PC-3 (cell line): Measurements from ENCODE around the gene BOLA3.

Experiments
- EZH2 ChIP-seq: fragments of 300-600 bp; sonication (generic); IDR thresholded peaks from one replicate; pipeline ENCODE4 v1.6.1; 2017; ENCODE audit warnings: antibody characterized with exemption, mild to moderate bottlenecking, low read length; ENCODE audit not compliant: unreplicated experiment
- TF ChIP-seq, protein P1 (sequence below): fragments of 300-600 bp; sonication (generic); conservative IDR thresholded peaks from 2 replicates; pipeline ENCODE4 v1.5.1; 2017; ENCODE audit warnings: antibody characterized with exemption, low read depth, mild to moderate bottlenecking, low read length

DNA sequence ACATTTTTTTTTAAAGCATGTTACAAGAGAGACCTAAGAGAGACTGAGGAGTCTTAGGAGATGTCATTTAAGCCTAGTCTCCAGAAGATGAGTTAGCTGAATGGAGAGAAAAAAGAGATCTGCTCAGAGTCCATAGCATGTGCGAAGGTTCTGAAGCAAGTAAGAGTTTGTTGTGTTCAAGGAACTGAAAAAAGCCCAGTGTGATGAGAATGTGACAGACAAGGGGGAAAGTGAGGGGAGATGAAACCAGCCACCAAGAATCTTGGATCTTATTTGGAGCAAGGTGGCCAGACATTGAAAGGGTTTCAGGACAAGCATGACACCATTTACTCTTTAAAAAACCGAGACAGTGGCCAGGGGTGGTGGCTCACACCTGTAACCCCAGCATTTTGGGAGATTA, 36.2 kb upstream of the BOLA3 start:
- TF ChIP-seq, protein P1, sequence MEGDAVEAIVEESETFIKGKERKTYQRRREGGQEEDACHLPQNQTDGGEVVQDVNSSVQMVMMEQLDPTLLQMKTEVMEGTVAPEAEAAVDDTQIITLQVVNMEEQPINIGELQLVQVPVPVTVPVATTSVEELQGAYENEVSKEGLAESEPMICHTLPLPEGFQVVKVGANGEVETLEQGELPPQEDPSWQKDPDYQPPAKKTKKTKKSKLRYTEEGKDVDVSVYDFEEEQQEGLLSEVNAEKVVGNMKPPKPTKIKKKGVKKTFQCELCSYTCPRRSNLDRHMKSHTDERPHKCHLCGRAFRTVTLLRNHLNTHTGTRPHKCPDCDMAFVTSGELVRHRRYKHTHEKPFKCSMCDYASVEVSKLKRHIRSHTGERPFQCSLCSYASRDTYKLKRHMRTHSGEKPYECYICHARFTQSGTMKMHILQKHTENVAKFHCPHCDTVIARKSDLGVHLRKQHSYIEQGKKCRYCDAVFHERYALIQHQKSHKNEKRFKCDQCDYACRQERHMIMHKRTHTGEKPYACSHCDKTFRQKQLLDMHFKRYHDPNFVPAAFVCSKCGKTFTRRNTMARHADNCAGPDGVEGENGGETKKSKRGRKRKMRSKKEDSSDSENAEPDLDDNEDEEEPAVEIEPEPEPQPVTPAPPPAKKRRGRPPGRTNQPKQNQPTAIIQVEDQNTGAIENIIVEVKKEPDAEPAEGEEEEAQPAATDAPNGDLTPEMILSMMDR: no peak
- TF ChIP-seq EZH2: no peak
